Measurements from ENCODE around the gene GPR157.

GPR157 gene

DNA sequence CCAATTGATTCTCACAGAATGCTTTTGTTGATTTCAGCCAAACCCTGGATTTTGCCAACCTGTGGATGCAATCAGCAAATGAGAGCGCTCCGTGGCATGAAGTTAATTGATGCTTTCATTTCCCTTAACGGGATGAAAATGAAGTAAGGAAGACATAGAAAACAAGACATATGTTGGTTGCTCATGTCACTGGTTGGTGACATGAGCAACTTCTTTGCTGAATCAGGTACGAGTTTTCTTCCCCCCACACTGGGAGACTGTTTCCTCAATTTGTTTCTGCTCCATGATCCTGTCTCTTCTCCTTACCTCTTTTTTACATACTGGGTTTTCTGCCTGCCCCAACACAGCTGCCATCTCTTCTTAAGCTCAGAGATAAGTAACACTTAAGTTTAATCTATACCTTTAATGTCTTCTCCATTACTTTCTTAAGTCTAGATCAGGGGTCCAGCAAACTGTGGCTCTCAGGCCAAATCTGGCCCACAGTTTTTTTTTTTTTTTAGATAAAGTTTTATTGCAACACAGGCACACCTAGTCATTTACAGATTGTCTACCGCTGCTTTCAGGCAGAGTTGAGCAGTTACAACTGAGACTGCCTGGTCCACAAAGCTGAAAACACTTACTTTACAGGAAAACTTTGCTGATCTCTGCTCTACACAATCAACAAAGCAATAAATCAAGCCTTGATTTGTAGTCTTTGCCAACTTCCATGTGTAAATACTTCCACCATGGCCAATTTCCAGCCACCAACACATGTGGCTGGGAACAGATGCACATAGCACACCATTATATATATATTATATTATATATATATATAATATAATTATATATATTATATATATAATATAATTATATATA is 13.3 kb downstream of the GPR157 start:
- no peak for DNase-seq

DNA sequence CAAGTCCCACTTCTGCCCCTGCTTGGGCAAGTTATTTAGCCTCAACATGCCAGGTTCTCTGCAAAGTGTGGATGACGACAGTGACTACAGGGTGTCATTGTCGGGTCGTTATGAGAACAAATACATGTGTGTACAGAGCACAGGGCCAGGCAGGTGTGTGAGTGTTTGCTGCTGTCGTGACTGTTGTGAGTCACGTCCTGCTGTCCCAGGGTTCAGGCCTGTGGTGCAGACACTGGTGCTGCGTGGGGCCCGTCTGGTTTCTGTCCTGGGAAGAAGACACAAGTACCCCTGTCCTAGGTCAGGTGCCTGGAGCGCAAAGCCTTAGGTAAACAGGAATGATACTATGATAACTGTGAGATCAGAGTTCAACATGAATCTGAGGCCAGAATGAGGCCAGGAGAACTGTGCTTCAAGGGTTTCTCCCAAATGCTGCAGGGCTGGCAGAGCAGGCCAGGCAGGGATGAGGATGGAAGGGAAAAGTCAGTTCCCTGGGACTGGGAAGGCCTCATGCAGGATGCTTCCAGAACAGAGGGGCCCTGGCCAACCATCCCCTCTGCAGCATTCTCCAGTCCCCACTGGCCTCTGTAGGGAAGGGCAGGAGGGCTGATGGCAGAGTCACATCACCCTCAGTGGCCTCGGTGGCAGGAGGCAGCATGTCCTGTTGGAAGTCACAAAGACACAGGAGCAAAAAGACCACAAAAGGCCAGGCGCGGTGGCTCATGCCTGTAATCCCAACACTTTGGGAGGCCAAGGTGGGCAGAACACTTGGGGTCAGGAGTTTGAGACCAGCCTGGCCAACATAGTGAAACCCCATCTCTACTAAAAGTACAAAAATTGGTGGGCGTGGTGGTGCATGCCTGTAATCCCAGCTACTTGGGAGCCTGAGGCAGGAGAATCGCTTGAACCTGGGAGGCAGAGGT is 15.7 kb downstream of the GPR157 start:
- DNase-seq = no peak

DNA sequence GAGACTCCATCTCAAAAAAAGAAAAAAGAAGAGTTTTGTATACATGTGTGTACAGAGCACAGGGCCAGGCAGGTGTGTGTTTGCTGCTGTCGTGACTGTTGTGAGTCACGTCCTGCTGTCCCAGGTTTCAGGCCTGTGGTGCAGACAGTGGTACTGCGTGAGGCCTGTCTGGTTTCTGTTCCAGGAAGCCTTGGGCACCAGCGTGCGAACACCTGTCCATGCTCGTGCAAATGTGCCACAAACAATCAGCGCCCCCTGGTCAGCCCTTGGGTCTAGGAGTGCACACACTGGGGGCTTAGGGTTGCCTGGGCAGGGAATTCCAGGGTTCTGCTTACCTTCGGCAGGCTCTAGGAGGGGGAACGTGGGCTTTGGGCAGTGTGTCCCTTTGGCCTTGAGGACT is 16.9 kb downstream of the GPR157 start:
- DNase-seq = no peak

DNA sequence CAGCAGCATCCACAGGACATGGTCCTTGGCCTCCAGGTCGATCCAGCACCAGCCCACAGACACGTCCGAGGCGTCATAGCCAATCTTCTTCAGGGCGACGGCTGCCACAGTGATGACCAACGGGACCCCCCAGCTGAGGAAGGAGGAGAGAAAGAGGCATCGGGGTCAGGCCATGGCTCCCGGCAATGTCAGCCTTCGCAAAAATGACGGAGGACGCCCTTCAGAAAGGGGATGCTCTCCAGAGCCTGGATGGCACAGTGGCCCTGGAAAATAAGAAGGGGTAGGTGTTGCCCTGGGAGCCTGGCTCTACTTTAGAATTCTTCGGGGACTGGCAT is 17.6 kb downstream of the GPR157 start:
- no peak for DNase-seq

DNA sequence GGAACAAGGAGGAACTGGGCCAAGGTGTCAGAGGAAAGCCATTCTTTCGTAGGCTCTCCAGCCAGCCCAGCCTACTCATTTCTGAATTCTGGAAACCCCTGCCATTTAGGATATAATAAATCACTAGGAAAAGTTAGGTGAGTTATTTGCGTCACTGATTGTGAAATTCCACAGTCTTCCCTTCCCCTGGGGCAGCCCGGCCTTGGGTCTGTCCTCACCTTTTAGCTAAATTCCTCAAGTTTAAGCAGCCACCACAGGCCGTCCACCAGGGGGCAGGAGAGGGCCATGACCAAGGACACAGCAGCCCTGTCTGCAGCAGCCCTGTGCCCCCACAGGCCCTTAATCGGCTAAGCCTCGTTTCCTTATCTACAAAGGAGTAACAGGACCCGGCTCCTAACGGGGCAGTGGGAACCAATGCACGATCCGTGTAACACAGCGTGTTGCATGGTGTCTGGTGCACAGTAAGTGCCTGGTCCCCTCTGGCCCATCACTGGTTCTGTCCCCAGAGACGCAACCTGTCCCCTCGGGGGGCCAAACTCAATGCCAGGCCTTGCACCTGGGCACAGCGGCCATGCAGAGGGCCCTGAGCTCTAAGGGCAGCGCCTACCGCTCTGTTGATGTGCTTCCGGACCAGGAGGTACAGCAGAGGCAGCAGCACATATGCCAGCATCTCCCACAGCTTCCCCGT is 18.1 kb downstream of the GPR157 start:
- DNase-seq = peak; percentile 93

DNA sequence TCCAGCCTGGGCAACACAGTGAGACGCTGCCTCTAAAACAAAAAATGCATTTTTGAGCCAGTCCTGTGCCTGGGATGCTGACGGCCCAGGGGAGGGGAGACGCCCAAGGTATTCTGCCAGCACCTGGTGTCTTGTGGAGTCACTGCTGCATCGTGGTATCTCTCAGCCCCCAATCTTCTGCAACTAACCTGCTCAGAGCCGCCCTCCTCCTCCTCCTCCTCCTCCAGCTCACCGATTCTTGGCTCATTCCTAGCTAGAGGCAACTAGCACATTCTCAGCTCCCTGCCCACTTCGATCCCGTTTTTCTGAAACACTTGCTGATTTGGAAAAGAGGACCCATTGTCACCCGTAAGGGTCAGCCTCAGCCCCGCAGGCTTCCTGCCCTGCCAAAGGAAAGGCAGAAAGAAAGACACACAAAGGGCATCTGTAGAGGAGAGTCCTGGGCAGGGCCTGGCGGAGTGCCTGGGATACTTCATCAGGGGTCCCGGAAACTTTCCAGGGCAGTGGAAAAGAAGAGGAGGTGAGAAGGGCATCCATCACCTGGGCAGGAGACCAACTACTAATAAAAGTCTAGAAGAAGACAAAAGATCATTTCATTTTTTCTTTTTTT is 20.7 kb downstream of the GPR157 start:
- DNase-seq = no peak

DNA sequence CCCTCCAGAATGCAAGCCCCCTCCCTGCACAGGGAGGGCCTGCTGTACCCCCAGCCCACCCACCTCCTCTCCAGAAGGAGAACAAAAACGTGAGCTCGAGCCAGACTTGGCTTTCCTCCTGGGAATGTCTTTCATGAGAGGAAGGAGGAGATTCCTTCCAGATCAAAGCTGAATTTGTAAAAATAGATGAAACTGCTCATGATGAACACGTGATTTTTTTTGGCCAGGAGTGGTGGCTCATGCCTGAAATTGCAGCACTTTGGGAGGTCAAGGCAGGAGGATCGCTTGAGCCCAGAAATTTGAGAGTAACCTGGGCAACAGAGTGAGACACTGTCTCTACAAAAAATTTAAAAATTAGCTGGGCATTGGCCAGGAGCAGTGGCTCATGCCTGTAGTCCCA is 21.8 kb downstream of the GPR157 start:
- no peak for DNase-seq

DNA sequence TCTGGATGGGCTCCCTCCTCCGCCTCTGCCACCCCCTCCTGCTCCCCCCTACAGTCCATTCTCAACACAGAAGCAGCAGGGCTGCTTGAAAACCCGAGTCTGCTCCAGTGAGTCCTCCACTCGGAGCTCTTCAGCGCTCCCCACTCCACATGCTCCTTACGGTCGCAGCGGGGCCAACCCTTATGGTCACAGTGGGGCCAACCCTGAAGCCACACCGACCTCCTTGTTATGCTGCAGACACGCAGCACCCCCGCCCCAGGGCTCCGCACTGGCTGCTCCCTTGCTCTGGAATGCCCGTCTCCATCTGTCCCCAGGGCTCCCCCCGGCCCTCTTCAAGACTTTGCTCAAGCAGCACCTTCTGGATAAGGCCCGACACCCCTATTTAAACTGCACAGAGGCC is 22.6 kb downstream of the GPR157 start:
- DNase-seq = no peak

DNA sequence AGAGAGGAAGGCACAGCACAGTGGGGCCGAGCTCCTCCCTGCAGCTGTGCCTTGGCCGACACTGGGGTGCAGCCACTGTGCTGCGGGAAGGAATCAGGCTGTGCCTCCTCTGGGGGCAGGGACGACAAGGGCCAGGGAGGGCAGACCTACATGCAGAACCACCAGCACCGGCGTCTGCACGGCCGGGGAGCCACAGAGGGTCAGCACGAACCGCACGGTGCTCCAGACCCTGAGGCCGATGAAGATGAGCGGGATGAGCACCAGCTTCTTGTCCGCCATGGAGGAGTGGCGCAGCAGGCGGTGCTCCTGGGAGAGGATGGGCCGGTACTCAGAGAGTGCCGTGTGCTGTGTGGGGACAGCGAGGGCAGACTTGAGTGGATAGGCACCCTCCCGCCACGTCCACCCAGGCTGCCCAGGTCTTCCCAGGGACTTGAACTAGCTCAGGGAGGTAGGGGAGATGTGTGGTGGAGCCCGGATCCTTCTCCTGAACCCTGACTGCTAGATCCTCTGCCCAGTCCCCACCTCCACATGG is 23.5 kb downstream of the GPR157 start:
- DNase-seq = no peak

DNA sequence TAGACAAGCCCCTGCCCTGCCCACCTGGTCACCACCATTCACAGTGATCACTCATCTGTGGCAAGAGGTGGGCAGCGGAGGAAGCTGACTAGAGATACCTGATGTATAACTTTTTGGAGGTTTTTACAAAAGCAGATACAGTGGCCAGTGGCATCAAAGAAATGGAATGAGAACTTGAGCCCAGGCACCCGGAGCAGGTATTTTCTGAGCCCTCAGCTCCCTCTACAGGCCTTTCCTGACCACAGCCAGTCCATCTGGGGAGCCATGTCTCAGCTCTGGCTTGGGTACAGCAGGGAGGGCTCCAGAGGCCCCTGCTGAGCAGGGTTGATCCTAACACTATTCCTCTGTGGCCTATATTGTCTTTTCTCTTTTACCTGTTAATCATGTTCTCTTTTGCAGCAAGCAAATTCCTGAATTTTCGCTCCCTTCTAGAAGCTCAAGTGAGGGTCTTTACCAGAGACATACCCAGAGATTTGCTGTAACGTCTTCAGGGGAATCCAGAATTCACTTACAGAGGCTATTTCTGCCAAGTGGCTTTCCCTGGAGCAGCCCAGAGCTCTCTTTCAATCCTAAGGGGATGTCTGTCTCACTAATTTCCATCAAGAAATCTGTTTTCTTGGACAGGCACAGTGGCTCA is 27.3 kb downstream of the GPR157 start:
- DNase-seq = peak; percentile 83

DNA sequence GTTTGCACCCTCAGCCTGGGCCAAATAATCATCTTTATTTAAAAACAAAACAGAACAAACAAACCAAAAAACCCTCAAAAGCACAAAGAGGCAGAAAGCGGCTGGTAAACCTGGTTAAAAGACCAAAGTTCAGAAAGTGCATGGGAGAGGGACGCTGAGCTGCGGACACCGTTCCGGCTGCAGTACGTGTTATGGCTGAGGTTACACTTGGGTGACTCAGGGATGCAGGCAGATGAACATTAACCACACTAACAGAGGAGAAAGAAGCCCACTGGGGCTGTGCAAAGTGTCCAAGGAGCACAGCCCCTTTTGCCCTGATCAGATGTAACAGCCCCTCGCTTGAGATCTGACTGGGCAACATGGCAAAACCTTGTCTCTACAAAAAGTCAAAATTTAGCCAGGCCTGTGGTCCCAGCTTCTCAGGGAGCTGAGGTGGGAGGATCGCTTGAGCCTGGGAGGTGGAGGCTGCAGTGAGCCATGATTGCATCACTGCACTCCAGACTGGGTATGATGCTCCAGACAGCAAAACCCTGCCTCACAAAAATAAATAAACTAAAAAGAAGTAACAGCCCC is 28.3 kb downstream of the GPR157 start:
- no peak for DNase-seq

DNA sequence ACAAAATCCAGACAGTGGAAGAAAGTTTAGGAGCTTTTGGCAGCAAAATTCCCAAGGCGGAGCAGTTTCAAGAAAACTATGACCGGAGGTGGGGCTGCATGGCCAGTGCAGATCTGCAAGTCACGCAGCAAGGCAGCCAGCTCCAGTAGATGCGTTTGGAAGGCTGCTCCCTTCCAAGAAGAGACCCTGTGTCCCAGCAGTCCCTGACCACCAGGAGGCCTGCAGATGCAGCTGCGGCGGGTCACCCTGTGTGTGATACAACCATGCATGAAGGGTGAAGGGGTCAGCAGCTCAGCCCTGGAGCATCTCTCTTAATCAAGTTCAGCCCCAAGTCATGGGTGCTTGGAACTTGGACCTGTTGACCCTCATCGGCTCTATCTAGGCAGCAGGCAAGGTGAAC is 29.3 kb downstream of the GPR157 start:
- DNase-seq = no peak

DNA sequence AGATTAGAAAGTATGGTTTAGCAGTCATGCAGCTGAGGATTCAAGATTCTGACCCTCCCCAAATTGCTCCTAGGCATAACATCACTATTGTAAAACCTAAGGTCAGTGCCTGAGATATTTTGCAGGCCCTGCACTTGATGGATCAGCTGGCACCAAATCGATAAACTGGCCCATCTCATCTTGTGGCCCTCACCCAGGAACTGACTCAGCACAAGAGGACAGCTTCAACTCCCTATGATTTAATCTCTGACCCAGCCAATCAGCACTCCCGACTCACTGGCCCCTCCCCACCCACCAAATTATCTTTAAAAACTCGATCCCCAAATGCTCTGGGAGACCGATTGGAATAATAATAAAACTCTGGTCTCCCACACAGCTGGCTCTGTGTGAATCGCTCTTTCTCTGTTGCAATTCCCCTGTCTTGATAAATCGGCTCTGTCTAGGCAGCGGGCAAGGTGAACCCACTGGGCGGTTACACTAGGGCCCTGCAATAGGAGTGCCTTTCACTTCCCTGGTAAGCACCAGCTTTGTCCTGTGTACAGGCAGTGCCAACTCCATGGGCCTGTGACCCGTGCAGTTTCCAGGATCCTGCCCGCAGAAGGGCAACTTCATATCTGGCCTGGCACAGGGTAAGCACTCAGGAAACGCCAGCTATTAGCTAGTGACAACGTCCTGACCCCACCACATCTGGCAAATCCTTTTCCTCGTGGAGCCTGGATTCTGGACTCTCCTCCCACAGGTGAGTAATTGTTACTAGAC is 30.8 kb downstream of the GPR157 start:
- DNase-seq = no peak

DNA sequence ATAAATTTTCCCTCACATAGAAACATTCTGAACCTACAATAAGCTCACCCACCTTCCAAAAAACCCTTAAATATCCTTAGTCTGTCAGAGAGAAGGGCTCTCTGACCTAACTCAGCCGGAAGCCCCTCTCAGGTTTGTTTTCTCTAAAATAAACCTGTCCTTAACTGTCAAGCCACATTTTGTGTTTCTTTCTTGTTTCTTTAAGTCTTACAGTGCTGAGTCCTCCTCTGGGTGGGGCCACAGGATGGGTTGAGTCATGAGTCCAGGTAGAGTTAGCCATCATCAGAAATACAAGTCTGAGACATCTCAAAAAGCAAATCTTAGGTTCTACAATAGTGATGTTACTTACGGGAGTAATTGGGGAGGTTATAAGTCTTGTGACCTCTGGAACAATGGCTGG is 33.1 kb downstream of the GPR157 start:
- no peak for DNase-seq

DNA sequence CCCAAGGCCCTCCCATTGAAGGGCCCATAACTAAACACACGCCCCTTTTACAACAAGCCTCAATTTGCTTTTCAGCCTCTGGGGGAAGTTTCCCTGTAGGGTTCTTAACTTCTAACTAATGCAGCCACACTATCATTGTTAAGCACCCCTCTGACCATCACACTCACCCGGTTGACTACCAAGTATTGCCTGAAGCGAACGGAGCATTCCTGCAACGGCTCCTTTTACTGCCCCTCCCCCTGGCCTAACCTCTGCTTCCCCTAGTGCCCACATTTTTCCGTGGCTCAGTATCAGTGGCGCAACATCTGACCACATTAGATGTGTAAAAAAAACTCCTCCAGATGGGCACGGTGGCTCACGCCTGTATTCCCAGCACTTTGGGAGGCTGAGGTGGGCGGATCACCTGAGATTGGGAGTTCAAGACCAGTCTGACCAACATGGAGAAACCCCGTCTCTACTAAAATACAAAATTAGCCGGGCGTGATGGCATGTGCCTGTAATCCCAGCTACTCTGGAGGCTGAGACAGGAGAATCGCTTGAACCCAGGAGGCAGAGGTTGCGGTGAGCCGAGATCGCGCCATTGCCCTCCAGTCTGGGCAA is 34.8 kb downstream of the GPR157 start:
- peak; percentile 67 for DNase-seq

DNA sequence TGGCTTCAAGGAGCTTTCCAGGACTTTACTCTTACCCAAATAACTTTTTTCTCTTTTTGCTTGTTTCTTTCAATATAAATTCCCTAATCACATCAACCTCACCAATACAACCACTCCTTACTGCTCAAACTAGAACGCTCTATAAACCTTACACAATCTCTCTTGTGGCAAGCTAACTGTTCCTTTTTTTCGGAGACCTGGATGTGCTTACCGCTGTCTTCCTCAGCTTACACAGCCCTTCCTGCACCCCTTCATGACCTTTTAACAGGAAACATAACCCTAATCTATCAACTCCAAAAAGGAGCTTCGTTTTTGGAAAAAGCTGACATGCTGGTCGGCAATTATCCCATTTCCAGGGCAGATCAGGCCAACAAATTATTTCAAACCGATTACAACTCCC is 35.3 kb downstream of the GPR157 start:
- peak; percentile 45 for DNase-seq

DNA sequence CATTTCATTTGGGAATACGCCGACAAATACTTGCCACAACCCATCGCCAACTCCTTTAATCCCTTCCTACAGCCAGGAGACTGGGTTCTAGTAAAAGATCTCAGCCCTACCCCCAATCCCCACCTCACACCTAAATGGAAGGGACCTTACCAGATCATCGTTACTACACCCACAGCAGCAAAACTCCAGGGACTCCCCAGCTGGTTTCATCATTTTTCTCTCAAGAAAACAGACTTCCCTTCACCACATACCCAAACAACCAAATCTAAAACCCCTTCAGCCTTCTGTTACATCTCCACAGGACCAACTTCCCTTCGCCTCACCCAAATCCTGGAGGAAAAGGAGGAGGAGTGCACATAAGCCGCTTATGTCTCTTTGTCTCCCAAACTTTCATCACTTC is 35.8 kb downstream of the GPR157 start:
- DNase-seq = no peak

DNA sequence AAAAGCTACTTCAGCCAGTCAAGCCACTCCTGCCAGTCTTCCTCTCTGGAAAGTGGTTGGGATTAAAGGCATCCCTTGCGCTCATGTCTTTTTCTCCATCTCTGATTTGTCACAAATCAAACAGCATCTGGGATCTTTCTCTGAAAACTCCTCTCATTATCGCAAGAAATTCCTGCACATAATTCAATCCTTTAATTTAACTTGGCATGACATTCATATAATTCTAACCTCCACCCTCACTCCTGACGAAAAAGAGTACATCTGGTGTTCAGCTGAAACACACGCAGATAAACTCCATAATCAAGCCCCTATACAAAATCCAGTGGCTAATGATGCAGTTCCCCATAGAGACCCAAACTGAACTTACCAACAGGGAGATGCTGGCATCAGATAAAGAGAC is 40.1 kb downstream of the GPR157 start:
- DNase-seq = no peak

DNA sequence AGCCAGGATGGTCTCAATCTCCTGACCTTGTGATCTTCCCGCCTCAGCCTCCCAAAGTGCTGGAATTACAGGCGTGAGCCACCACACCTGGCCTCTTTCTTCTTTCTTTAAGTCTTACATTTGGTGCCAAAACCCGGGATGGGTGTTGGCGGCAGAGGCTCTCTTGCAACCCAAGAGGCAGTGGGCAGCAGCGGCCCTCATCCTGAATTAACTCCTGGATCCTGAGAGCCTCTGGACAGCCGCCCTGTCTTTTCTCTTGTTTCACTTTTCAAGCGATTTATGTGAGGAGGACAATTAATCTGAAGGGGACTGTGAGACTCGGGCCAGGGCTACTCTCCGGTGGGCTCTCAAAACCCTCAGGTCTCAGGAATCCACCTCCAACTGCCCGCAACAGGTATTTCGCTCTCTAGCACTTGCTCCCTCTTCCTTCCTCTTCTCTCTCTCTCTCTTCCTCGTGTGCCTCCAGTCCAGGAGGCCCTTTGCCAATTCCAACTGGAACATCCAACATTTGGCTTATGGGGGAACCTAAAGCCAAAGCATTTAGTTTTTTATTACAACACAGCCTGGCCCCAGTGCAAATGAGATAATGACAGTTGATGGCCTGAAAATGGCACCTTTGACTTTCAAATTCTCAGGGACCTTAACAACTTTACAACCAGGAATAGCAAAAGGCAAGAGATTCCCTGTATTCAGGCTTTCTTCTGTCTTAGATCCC is 41.3 kb downstream of the GPR157 start:
- DNase-seq = no peak

DNA sequence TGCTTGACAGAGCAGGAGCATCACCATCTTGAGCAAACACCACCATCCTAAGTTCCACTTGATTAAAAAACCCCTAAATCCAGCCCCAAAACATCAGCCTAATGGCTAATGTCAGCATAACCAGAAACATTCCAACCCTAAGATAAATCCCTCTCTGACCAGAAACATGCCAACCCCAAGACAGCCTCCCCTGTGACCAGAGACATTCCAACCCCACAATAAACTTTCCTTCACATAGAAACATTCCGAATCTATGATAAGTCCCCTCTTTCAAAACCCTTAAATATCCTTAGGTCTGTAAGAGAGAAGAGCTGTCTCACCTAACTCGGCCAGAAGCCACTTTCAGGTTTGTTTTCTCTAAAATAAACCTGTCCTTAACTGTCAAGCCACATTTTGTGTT is 42.1 kb downstream of the GPR157 start:
- DNase-seq = no peak
